IPS DF 4.7 (cell line): ENCODE results near the gene CEMIP.

Experiments used
- DNase-seq: peaks from one replicate; pipeline ENCODE4 v3.0.0-alpha.2; 2013; ENCODE audit warnings: low spot score; ENCODE audit errors: extremely low read depth

The CEMIP gene

DNA sequence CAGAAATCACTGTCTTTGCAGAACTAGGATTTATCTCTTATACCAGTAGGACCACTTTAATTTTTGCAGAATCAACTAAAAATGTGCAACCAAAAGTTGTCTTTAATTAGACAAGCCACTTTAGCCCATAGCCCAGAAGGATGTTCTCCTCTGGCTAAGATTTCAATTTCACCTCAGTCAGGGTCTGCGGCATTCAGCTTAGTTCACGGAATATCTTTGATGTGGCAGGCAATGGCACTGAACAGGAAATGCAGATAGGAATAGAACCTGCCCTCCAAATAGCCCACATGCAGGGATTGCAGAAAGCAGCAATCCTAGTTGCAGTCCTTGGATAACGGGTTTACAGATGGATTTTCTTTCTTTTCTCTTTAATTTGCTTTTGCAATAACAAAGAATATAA is 109.7 kb downstream of the CEMIP start:
- no peak for DNase-seq

DNA sequence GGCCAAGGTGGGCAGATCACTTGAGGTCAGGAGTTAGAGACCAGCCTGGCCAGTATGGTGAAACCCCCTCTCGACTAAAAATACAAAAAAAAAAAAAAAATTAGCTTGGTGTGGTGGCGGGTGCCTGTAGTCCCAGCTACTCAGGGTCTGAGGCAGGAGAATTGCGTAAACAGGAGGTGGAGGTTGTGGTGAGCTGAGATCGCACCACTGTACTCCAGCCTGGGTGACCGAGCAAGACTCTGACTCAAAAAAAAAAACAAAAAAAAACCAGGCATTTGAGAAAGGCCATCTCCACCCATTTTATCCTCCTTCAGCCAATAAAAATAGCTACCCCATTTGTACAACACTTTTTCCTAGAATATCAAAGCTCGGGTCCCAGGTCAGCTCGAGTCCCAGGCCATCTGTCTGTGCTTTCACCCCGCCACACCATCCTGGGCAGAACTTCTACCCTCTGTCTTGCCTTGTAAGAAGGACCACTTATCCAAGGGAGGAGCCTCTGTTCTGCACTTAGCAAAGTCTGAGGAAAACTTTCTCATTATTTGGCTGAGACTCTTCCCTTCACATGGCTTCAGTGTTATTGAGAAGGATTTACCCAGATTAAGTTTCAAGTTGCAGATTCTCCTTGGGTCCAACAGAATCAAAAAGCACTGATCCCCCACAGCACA is 111.3 kb downstream of the CEMIP start:
- DNase-seq, result no peak

DNA sequence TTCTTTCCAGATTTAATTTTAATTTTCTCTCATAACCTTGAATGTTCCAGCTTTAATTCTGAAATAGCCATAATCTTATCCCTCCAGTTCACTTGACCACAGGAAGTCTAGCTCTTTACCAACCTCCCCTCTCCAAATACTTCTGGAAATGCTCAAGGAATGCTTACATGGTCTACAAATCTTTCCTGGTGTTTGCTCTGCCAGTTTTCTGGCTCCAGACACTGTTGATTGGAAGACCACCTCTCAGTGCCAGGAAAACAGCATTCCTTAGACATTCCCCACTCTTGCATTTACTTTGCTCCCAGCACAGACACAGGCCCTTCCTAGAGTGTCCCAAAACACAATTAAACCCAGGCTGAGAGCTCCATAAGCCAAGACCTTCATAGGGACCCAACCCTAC is 111.8 kb downstream of the CEMIP start:
- DNase-seq, result no peak

DNA sequence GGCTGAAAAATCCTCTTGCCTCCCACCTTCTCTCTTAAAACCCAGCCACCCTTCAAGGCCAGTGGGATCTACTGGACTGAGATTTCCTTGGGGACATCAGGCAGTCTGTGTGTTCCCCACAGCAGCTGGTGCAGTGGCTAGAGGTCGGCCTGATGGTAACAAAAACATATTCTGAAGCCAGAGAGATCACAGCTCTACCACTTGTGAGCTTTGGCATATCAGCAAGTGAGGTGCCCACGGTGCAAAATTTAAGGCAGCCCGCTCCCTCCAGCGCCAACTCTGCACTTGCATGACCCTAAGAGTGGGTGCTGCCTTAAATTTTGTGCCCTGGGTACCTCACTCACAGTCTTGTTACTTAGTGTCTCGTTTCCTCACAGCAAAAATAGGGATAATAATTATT is 113.2 kb downstream of the CEMIP start:
- no peak for DNase-seq

DNA sequence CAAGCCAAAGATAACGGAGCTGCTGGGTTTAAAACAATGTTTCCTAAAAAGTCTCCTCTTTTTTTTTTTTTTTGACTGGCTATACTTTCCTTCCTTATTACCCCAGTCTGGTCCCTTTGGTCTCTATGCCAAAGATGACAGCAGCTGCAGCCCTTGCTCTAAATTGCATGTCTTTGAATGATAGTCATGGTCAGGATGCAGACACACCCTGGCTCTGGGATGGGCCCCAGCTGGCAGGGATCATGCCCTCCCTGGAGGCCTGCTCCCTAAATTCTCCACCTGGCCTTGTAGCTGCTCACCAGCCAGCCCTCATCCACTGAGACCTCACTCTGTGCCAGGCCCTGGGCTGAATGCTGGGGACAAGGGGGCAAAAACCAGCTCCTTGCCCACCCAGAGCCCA is 114.6 kb downstream of the CEMIP start:
- DNase-seq, result no peak

DNA sequence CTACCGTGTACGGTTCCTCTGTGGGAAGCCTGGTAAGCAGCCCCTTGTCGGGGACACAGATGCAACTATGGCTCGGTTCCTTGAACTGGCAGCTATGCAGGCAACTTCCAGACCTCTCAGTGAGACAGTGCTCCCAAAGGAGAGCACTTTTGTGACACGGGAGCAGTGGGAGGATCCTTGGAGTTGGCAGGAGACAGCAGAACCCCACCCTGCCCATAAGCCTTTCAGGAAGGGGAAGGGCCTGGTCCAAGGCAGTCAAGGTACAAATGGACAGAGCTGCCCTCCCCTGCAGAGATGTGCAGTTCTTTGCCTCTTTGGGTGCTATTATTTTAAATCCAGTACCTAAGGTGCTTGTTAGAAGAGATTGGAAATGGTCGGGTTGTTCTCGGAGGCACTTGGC is 115.9 kb downstream of the CEMIP start:
- no peak for DNase-seq

DNA sequence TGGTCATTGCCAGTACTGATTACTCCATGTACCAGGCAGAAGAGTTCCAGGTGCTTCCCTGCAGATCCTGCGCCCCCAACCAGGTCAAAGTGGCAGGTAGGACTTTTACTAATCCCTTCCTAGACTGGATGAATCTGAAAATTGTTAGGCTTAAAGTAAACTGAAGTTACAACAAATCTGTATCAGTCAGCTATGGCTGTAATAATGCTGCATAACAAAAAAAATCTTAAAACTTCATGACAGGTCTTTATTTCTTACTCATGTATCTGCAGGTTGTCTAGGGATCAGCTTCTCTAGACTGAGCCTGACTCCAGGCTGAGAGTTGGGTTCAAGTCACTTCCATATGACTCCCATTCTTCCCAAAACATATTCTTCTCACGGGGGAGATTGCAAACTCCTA is 116.8 kb downstream of the CEMIP start:
- DNase-seq, result no peak

DNA sequence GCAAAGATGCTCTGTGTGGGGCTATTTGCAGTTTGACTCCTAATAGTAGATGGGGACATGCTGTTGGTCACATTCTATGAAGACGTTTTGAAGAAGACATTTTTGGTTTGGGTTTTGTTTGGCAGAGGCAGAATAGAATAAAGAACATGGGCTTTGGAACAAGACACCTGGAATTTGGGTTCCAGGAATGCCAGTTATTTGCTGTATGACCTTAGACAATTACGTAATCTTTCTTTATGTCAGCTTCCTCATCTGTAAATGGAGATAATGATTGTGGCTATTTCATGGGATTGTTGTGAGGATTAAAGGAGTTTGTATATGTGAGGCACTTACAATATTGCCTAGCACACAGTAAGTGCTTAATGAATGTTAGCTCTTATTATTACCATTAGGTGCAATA is 118.9 kb downstream of the CEMIP start:
- DNase-seq, result no peak

DNA sequence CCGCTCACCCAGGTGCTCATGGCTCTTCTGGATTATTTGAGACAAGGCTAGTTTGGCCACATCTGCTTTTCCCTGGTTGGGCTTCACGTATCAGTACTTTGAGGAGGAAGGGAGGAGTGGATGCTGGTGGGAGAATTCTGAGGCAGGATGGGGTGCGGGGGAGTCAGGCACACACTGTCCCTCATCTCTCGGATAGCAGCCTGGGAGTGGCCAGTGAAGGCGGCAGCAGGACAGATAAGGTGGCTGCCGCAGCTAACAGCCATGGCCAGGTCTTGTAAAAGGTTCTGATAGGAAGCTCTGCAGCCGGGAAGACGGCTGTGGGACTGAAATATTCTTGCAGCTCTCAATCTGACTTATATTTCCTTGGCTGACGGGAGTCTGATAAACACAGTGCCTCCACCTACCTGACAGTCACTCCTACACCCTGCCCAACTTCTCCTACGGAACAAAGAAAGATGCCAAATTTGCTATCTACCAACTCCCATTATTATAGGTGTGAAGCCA is 123.2 kb downstream of the CEMIP start:
- DNase-seq, result no peak

DNA sequence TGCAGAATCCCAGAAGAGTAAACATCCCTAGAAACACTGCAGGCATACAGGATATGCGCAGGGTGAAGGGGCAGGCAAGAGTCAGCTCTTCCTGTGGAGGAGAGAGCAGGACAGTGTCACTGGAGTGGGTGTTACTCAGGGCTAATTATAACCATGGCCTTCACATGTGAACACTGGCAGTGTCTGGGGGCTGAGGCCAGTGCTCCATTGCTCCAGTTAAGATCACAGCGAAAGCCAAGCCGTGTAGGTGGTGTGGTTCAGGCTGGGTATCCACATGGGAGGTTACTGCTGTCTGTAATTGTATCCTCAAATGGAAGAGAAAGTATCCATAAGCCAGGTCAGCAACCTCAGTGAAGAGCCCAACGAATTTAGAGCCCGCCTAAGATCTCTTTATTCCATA is 125.8 kb downstream of the CEMIP start:
- DNase-seq, result no peak

DNA sequence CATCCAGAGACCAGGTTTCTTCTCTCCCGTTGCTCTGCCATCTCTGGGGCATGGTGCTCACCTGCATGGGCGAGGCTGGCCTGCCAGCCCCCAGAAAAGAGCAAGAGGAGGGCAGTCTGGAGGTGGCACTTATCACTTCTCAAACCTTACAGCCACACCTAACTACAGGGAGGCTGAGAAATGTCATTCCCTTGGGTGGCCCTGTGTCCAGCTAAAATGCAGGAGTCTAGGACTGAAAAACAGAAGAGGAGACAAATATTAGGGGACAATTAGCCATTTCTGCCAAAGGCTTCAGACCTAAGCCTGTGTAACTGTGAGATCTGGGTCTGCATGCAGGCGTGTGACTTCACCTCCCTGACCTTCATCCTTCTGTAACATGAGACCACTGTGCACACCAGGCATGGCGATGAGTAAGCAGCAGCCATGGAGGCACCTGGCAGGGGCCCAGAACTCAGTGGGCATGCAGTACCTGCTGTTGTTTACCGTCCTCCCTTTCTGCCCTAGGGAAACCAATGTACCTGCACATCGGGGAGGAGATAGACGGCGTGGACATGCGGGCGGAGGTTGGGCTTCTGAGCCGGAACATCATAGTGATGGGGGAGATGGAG is 127.1 kb downstream of the CEMIP start:
- no peak for DNase-seq

DNA sequence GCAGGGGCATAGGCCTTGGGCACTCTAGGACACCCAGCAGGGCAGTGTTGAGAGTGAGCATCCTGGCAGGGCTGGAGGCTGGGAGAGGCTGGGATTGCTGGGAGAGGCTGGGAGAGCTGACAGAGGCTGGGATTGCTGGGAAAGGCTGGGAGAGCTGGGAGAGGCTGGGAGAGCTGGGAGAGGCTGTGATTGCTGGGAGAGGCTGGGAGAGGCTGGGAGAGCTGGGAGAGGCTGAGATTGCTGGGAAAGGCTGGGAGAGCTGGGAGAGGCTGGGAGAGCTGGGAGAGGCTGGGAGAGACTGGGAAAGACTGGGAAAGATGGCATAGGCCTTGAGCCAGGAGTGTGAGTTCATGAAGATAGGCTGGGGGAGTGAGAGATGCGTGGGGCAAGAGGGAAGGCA is 132.7 kb downstream of the CEMIP start:
- no peak for DNase-seq

DNA sequence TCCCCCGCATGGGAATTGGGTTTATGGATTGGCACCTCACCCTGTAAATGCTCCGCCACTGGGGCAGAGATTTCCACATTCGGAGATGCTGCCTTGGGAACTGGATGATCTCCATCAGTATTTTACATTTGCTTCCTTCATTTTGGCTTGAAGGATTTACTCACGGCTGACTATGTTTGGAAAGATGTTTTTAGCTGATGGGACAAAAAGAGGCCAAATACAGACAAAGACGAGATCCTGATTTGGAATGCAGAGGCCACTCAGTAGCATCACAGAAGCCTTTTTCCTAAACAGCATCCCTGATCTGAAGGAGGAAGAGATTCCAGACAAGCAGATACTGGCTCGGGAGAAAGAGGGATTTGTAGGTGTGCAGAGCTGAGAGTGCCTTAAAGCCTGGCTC is 133.5 kb downstream of the CEMIP start:
- DNase-seq, result no peak

DNA sequence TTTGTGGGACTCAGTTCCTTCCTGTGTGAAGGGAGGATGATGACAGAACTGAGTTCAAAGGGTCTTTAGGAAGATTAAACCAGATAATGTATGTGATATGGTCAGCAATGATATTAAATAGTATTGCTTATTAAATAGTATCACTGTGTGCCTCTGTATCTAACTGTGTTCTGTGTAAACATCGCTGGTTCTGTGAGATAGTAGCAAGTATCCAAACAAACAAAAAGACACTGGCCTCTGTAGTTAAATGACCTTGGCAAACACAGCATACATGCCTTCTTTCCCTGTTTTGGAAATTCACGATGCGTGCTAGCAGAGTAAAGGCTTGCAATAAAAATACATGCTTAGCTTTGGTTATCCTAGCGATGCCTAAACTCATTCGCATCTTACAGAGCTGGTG is 134.4 kb downstream of the CEMIP start:
- no peak for DNase-seq

DNA sequence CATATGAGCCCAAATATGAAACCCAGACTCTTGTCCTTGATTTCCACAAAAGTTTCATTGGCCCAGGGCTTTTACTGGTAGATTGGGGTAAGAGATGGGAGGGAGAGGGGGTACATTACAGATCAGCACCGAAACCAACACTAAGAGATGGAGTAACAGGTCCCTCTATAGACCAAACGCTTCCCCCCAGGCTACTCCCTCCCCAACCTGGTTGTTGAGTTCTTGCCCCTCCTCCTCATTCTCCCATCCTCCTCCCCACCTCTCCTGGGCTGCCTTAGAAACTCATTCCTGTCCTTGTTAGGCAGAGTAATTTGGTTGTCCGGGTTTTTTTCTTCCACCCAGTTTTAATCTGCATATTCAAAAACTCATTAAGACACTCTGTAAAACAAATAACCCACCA is 136.3 kb downstream of the CEMIP start:
- peak; percentile 71 for DNase-seq

DNA sequence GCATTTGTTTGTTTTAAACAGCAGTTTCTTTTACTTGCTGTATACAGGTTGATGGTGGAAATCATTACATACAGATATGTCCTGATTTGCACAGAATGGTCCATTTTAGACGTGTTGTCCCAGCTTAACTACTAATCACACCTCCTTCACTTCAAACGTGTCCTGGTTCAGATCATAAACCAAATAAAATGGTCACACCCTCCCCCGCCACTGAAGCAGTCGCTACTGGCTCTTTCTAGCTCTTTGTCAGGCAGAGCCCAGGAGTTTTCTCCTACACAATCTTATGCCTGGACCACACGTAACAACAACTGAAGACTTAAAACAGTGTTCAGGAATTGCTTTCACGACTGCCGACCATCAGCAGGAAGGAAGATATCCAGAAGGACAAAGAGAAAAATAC is 136.9 kb downstream of the CEMIP start:
- no peak for DNase-seq

DNA sequence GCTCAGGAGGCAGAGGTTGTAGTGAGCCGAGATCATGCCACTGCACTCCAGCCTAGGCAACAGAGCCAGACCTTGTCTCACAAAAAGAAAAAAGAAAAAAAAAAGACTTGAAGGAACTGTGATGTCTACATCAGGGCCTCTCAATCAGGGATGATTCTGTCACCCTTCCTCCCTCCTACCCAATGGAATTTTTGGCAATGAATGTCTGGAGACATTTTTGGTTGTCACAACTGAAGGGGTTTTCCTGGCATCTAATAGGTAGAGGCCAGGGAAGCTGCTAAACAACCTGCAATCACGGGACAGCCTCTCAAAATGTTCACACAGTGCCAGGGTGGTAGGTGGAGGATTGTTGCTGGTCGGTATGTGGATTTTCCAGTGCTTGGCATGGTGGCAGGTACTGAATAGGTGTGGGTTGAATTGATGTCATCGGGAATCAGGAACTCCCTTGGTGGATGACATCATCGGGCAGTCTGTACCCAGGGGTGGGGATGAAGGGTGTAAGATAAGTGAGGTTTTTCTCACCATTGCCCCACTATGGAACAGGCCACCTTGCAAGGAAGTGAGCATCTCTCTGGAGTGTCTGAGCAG is 139.1 kb downstream of the CEMIP start:
- no peak for DNase-seq

DNA sequence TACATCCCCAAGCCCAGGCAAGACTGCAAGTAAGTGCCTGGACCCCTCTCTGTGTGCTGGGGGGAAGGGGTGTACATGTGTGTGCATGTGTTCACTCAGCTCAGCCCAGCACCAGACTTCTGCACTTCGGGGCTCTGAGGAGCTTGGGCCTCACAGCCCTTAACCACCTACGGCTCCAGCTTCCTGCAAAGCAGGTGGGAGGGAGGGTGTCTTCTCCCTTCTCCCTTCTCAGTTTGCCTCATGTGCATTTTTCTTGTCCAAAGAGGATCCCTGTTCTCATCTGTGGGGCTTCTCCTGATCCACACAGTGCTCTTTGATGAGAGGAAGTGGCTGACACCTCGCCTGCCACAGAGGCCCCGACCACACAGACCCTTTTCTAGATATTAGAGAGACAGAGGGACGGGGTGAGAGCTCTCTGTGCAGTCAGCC is 141.1 kb downstream of the CEMIP start:
- DNase-seq, result no peak

DNA sequence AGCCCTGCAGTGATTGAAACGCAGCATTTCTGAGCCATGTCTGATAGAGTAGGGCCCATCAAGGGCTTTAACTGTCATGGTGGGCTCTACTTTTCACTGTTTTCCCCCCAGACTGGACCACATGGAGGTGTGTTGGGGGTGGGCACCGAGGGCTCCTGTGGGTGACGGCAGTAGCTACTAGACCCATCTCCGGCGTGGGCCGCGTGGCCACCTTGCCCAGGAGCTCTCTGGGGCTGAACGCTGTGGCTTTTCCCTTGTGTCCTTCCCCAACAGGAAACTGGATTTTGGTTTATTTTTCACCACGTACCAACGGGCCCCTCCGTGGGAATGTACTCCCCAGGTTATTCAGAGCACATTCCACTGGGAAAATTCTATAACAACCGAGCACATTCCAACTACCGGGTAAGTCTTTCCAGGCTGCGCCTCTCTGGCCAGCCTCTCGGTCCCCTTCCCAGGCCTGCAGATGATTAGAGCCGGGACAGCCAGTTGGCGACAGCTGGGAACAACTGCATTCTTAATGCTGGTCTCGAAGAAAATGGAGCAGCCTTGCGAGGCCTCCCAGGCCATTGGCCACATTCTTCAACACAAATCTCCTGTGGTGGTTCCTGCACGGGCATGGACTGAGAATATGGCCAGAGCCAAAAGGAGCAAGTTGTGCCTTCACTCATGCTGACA is 142.7 kb downstream of the CEMIP start:
- no peak for DNase-seq

DNA sequence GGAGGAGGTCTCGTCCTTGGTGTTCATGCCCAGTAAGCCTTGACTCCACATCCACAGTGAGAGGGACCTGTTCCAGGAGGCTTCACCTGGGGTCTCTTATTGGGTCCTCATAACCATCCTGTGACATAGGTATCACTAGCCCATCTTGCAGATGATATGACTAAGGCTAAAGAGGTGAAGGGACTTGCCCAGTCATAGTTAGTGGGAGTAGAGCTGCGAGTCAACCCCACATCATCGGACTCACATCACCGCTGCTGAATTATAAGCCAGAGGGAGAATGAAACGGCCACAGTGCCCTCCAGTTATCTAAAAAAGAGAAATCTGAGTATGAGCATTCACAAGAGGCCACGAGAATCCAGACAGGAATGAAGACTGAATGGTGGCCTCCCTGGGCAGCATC is 144.5 kb downstream of the CEMIP start:
- no peak for DNase-seq

DNA sequence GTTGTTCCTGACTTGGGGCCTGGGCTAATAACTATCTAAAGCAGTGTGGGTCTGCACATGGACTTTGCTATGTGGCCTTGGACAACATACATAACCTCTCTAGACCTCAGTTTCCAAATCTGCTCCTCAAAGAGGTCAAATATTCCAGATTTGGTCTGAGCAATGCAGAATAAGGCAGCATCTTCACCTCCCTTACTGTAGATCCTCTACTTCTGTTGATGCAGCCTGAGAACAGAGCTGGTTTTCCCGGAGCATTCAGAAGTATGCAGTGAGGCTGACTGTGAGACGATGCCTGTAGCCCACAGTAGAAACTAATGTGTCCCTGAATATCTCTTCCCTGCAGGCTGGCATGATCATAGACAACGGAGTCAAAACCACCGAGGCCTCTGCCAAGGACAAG is 145.1 kb downstream of the CEMIP start:
- DNase-seq, result no peak

DNA sequence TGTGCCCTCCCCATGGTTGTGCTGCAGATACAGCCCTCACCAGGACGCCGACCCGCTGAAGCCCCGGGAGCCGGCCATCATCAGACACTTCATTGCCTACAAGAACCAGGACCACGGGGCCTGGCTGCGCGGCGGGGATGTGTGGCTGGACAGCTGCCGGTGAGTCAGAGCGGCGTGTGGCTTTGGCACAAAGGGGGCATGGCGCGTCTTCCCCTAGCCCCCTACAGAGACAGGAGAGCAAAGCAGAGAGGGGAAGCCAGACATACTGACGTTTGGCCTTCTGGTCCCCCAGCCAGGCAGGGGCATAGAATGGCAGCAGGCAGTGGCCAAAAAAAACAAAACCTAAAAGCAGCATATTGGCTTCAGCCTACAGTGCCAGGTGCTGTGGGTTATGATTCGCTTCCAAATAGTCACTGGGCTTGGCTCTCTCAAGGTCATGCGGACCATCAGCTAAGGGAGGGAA is 146.5 kb downstream of the CEMIP start:
- no peak for DNase-seq
